ENCODE data around the gene NEUROD6. TPM values are rescaled to one million over a fixed set of nuclear protein-coding genes. Genes with fewer than 3 reads are reported as not detected.

NEUROD6 gene
- total and polyA plus RNA-seq, 7 donors = not detected

GRCh38 chr7:31372231-31372959, 31.9 kb upstream of the NEUROD6 start:
- Histone ChIP-seq H3K27ac (no peak overlapping the region), H3K27me3 (peaks cover 0 to 4% (median 0%) of the 10 kb centered on the region in 3 donors), H3K9me3 (no peaks in the 10 kb centered on the region), H3K4me1 (no peaks in the 10 kb centered on the region), H3K36me3 (no peaks in the 10 kb centered on the region), H3K4me3 (no peak overlapping the region)
- TF ChIP-seq EP300 (IDR thresholded peaks at IDR 0.05) (no peak), CTCF (IDR thresholded peaks at IDR 0.05) (no peak), POLR2AphosphoS5 (IDR thresholded peaks at IDR 0.05) (no peak), POLR2A (IDR thresholded peaks at IDR 0.05) (no peak)
- no peak for DNase-seq
- intact Hi-C loops (cut with DNase I) = no loop called here
- 78 to 82% methylated on average over 11 of the region's 11 CpGs for WGBS, 2 donors

GRCh38 chr7:31371621-31372020, 31.1 kb upstream of the NEUROD6 start:
- intact Hi-C loops (cut with DNase I) = no loop called here
- Histone ChIP-seq H3K4me1 (no peaks in the 10 kb centered on the region), H3K27ac (no peak overlapping the region), H3K4me3 (no peak overlapping the region), H3K9me3 (no peaks in the 10 kb centered on the region), H3K27me3 (peaks cover 0 to 4% (median 0%) of the 10 kb centered on the region in 3 donors), H3K36me3 (no peaks in the 10 kb centered on the region)
- TF ChIP-seq CTCF (IDR thresholded peaks at IDR 0.05) (no peak), POLR2AphosphoS5 (IDR thresholded peaks at IDR 0.05) (no peak), EP300 (IDR thresholded peaks at IDR 0.05) (no peak), POLR2A (IDR thresholded peaks at IDR 0.05) (no peak)
- 23 to 49% methylated on average over 2 of the region's 2 CpGs for WGBS, 2 donors
- no peak for DNase-seq

- 50 to 79% methylated on average over 3 of the region's 3 CpGs for WGBS, 2 donors
- intact Hi-C loops (cut with DNase I) = no loop called here
- Histone ChIP-seq H3K27me3 (peaks cover 0 to 4% (median 0%) of the 10 kb centered on the region in 3 donors), H3K36me3 (no peaks in the 10 kb centered on the region), H3K4me1 (no peaks in the 10 kb centered on the region), H3K27ac (no peak overlapping the region), H3K9me3 (no peaks in the 10 kb centered on the region), H3K4me3 (no peak overlapping the region)
- DNase-seq = no peak
- no peak for TF ChIP-seq CTCF (IDR thresholded peaks at IDR 0.05)
- no peak for TF ChIP-seq EP300 (IDR thresholded peaks at IDR 0.05)
- TF ChIP-seq POLR2A (IDR thresholded peaks at IDR 0.05) = no peak
Observed at GRCh38 chr7:31370609-31371008, 30.1 kb upstream of the NEUROD6 start.

GRCh38 chr7:31368620-31369019, 28.1 kb upstream of the NEUROD6 start:
- no peak overlapping the region for H3K4me3 ChIP-seq
- peaks cover 0 to 4% (median 0%) of the 10 kb centered on the region in 3 donors for H3K27me3 ChIP-seq
- DNase-seq = no peak
- H3K36me3 ChIP-seq = no peaks in the 10 kb centered on the region
- H3K27ac ChIP-seq = no peak overlapping the region
- H3K4me1 ChIP-seq = no peaks in the 10 kb centered on the region
- WGBS, 2 donors = 92% methylated on average over 10 of the region's 10 CpGs
- no peaks in the 10 kb centered on the region for H3K9me3 ChIP-seq
- intact Hi-C loops (cut with DNase I) = no loop called here
- TF ChIP-seq EP300 (IDR thresholded peaks at IDR 0.05) = no peak
- no peak for TF ChIP-seq CTCF (IDR thresholded peaks at IDR 0.05)
- no peak for TF ChIP-seq POLR2AphosphoS5 (IDR thresholded peaks at IDR 0.05)
- no peak for TF ChIP-seq POLR2A (IDR thresholded peaks at IDR 0.05)

GRCh38 chr7:31363496-31363895, 23.0 kb upstream of the NEUROD6 start:
- no peaks in the 10 kb centered on the region for H3K4me1 ChIP-seq
- DNase-seq = no peak
- H3K9me3 ChIP-seq = no peaks in the 10 kb centered on the region
- WGBS, 2 donors = 72 to 74% methylated on average over 3 of the region's 3 CpGs
- H3K4me3 ChIP-seq = no peak overlapping the region
- intact Hi-C loops (cut with DNase I) = no loop called here
- TF ChIP-seq POLR2AphosphoS5 (IDR thresholded peaks at IDR 0.05) = no peak
- no peak for TF ChIP-seq POLR2A (IDR thresholded peaks at IDR 0.05)
- no peak for TF ChIP-seq CTCF (IDR thresholded peaks at IDR 0.05)
- TF ChIP-seq EP300 (IDR thresholded peaks at IDR 0.05) = no peak
- H3K36me3 ChIP-seq = no peaks in the 10 kb centered on the region
- H3K27ac ChIP-seq = no peak overlapping the region
- H3K27me3 ChIP-seq = no peaks in the 10 kb centered on the region

All from sigmoid colon (tissue), 7 donors.